Parathyroid adenoma (tissue), 2 donors: Measurements from ENCODE around the gene C5orf46.

Source experiments
- H2AFZ ChIP-seq: fragments of 300-600 bp; sonication (generic); one replicate; pipeline ENCODE4 v1.7.0; 2017; ENCODE audit warnings: antibody characterized with exemption, mild to moderate bottlenecking
- H3K27ac ChIP-seq: fragments of 300-600 bp; sonication (generic); one replicate; pipeline ENCODE4 v1.7.0; 2017
- H3K27me3 ChIP-seq: fragments of 300-600 bp; sonication (generic); one replicate; pipeline ENCODE4 v1.7.0; 2017; ENCODE audit warnings: low read length; ENCODE audit not compliant: control insufficient read depth, insufficient read depth
- H3K36me3 ChIP-seq: fragments of 300-600 bp; sonication (generic); one replicate; pipeline ENCODE4 v1.7.0; 2017; ENCODE audit warnings: low read length; ENCODE audit not compliant: control insufficient read depth, insufficient read depth
- H3K4me1 ChIP-seq: fragments of 300-600 bp; sonication (generic); one replicate; pipeline ENCODE4 v1.7.0; 2017; ENCODE audit warnings: control low read depth
- H3K4me2 ChIP-seq: fragments of 300-600 bp; sonication (generic); one replicate; pipeline ENCODE4 v1.7.0; 2017; ENCODE audit warnings: low read length
- H3K4me3 ChIP-seq: fragments of 300-600 bp; sonication (generic); one replicate; pipeline ENCODE4 v1.7.0; 2017; ENCODE audit warnings: low read depth, low read length
- H3K79me2 ChIP-seq: fragments of 300-600 bp; sonication (generic); one replicate; pipeline ENCODE4 v1.7.0; 2017; ENCODE audit warnings: control low read depth
- H3K9ac ChIP-seq: fragments of 300-600 bp; sonication (generic); one replicate; pipeline ENCODE4 v1.7.0; 2017; ENCODE audit warnings: mild to moderate bottlenecking
- H3K9me3 ChIP-seq: fragments of 300-600 bp; sonication (generic); one replicate; pipeline ENCODE4 v1.7.0; 2017; ENCODE audit warnings: low read length; ENCODE audit not compliant: control insufficient read depth
- TF ChIP-seq, protein P1 (sequence below): fragments of 300-600 bp; sonication (generic); IDR thresholded peaks from one replicate; pipeline ENCODE4 v1.7.0; 2017; ENCODE audit warnings: antibody characterized with exemption, mild to moderate bottlenecking
- donor health status: primary hyperparathyroidism.

The C5orf46 gene

DNA sequence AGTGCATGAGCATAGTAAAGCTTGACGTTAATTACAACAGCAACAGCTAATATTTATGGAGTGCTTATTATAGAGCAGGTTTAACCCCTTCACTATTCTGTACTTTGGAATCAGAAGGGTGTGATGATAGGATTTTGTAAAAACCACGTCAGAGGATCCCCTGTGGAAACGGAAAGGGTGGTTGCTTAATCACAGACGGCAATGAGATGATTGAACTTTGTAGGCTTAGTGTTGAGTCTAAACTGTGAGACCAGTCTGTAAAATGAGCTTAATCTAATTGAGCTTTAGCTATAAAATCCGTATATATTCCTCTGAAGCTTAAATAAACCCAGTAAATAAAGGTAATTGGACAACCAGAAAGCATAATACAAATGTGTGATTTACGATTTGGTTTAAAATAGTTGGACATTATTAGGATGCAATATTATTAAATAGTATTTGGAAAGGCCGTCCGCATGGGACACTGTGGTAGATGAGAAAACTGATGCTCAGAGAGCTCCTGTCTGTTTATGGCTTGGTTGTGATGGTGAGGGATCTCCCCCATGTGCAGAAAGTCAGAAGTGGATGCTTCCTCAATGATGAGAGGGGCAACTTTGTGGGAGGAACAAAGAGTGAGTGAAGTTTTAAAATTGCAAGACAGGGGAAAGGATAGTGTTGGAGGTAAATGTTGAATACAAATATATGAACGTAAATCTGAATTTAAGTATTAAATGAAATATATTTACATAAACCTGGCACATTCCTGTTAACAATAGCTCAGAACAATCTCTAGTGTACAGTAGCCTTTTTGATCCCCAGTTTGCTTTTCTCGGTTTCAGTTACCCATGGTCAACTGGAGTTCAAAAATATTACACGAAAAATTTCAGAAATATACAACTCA lies 51.2 kb downstream of the C5orf46 start:
- no peak overlapping the region for H3K9ac ChIP-seq
- H3K9me3 ChIP-seq: no peaks in the 10 kb centered on the region
- H3K4me2 ChIP-seq: no peak overlapping the region
- H3K27ac ChIP-seq: no peak overlapping the region
- no peaks in the 10 kb centered on the region for H3K79me2 ChIP-seq
- TF ChIP-seq, protein P1, sequence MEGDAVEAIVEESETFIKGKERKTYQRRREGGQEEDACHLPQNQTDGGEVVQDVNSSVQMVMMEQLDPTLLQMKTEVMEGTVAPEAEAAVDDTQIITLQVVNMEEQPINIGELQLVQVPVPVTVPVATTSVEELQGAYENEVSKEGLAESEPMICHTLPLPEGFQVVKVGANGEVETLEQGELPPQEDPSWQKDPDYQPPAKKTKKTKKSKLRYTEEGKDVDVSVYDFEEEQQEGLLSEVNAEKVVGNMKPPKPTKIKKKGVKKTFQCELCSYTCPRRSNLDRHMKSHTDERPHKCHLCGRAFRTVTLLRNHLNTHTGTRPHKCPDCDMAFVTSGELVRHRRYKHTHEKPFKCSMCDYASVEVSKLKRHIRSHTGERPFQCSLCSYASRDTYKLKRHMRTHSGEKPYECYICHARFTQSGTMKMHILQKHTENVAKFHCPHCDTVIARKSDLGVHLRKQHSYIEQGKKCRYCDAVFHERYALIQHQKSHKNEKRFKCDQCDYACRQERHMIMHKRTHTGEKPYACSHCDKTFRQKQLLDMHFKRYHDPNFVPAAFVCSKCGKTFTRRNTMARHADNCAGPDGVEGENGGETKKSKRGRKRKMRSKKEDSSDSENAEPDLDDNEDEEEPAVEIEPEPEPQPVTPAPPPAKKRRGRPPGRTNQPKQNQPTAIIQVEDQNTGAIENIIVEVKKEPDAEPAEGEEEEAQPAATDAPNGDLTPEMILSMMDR: no peak
- no peak overlapping the region for H2AFZ ChIP-seq
- H3K4me1 ChIP-seq: no peaks in the 10 kb centered on the region
- H3K36me3 ChIP-seq: no peaks in the 10 kb centered on the region
- no peaks in the 10 kb centered on the region for H3K27me3 ChIP-seq
- H3K4me3 ChIP-seq: no peak overlapping the region

DNA sequence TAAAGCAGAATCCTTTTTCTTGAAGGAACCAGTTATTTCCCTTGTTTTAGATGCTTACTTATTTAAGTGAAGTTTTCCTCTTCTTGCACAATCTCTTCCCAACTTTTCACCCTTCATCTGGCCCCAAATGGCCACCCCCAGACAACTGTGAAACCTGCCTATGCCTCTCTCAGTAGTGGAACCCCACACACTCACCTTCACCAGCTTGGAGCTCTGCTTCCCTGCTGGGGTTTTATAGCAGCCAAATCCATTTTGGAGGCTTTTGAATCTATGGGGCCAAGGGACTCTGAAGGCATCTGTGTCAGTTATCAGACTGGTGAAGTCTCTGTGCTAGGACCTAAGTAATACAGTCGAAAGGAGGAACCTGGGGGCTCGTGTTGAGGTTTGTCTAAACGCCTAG lies 52.0 kb downstream of the C5orf46 start:
- Histone ChIP-seq H3K4me2 (no peak overlapping the region), H3K9ac (no peak overlapping the region), H3K27me3 (no peaks in the 10 kb centered on the region), H3K79me2 (no peaks in the 10 kb centered on the region), H3K27ac (no peak overlapping the region), H3K9me3 (no peaks in the 10 kb centered on the region), H3K4me3 (no peak overlapping the region), H2AFZ (no peak overlapping the region), H3K36me3 (no peaks in the 10 kb centered on the region), H3K4me1 (no peaks in the 10 kb centered on the region)
- TF ChIP-seq, protein P1: no peak

DNA sequence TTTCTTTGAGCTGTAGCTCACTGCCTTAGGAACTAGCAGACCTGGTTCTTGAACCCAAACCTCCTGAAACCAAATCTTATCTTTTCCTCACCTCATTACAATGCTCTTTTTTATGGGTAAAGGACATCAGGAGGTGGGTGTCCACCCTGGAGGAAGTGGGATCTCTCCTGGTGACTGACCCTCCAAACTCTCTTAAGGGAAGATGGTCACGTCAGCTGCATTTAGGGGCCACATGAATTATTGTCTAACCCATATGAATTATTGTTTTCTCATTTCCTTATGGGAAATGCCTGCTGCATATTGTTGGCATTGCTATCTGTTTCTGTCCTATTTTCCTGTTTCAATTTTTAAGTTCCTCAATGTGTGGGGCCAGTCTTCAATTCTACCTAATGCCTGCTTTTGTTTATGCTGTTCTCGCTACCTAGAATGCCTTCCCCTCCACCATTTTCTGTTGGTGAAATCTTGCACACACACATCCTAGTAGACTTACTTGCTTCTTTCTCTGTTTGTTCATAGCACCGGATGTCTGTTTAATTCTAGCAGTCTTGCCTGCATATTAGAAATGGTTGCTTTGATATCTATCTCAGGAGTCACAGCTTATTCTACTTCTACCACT lies 52.9 kb downstream of the C5orf46 start:
- Histone ChIP-seq H3K9ac (no peak overlapping the region), H3K27me3 (no peaks in the 10 kb centered on the region), H3K36me3 (no peaks in the 10 kb centered on the region), H3K4me3 (no peak overlapping the region), H3K79me2 (no peaks in the 10 kb centered on the region), H2AFZ (no peak overlapping the region), H3K9me3 (no peaks in the 10 kb centered on the region), H3K4me2 (no peak overlapping the region), H3K27ac (no peak overlapping the region), H3K4me1 (no peaks in the 10 kb centered on the region)
- TF ChIP-seq, protein P1: no peak

DNA sequence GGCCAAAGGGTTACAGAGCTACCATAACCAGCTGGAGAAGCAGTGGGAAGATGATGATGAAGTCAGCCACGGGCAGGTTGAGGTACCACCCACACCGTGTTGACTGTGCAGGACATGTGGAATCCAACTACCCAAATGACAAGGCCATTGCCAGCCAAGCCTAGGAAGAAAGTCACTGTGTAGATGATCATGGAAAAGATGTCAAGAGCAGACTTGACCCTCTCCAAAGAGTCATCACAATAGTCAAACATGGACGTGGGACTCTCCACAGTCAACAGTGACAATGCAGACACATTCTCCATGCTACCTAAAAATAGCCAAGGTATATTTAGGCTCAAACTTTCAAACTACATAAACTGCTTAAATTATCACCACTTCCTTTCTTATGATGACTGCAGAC lies 54.0 kb downstream of the C5orf46 start:
- Histone ChIP-seq H3K27ac (no peak overlapping the region), H3K4me3 (no peak overlapping the region), H3K9ac (no peak overlapping the region), H3K4me1 (no peaks in the 10 kb centered on the region), H3K4me2 (no peak overlapping the region), H3K36me3 (no peaks in the 10 kb centered on the region), H3K27me3 (no peaks in the 10 kb centered on the region), H2AFZ (no peak overlapping the region), H3K9me3 (no peaks in the 10 kb centered on the region), H3K79me2 (no peaks in the 10 kb centered on the region)
- TF ChIP-seq, protein P1: no peak
